Stimulated activated naive CD4-positive, alpha-beta T cell (primary cell): ENCODE results near the gene IGDCC3.
"Not testable (repeated sequence)": the region's sequence is repeated elsewhere in the genome, so short reads cannot be mapped to it uniquely, and the experiment has no call there.

Source experiments
- DNase-seq, 6 experiments: peaks; one replicate each; lab custom pipeline; 2025; lab: John Stamatoyannopoulos, UW

Gene IGDCC3

GRCh38 chr15:65370885-65371284, 6.9 kb downstream of the IGDCC3 start:
- DNase-seq: no peak

DNA sequence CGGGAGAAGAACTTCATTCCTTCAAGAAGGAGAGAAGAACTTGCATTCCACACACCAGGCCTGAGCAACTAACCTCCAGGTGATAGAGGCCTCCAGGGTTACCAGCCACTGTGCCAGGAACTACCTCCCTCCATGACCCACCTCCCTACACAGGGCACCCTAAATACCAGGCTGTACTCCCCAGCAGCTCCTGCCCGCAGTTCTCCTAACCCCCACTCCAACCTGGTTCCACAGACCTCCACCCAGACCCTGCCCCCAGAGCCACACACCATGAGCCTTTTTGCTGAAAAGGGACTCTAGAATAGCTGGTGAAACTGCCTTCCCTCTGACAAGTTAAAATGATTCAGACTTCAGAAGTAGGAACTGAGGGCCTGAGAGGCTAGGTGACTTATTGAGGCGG, 8.2 kb downstream of the IGDCC3 start:
- no peak for DNase-seq

- DNase-seq: no peak
These were observed 8.6 kb downstream of the IGDCC3 start for GRCh38 chr15:65369212-65369547.

DNA sequence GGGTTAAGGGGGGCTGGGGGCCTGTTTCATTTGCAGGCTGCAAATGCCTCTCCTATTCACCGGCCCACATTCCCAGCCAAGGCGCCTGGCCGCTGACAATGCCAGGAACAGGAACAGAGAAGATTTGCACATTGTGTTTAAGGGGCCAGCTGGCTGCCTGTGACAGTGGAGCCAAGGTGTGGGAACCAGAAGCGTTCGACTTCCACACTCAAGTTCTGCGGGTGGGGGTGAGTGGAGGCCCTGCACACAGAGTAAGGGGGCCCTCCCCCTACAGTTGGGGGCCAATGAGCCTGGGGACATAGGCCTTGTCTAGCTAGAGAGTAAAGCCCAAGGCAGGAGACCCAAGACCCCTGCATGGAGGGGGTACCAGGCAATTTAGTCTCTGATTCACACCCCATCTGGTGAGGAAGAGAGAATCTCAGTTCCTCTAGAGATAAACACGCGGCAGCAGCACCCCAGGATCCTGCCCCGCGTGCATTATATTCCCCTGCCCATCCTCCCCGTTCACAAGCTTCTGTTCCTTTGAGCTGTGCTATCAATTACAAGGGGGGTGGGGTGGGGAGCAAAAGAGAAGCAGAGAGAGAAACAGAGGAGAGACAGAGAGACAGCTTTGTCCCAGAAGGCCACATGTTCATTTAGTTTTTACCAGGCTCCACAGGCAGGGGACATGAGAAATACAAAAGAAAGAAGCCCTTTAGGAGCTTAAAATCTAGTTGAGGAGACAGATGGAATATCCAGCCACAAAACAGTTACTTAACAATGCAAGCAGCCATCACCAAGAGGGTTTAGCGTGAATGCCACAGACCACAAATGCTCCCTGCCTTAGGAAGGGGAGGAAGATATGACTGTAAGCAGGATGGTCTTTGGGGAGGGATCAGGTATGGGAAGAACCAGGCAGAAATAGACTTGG, 9.2 kb downstream of the IGDCC3 start:
- no peak for DNase-seq

DNA sequence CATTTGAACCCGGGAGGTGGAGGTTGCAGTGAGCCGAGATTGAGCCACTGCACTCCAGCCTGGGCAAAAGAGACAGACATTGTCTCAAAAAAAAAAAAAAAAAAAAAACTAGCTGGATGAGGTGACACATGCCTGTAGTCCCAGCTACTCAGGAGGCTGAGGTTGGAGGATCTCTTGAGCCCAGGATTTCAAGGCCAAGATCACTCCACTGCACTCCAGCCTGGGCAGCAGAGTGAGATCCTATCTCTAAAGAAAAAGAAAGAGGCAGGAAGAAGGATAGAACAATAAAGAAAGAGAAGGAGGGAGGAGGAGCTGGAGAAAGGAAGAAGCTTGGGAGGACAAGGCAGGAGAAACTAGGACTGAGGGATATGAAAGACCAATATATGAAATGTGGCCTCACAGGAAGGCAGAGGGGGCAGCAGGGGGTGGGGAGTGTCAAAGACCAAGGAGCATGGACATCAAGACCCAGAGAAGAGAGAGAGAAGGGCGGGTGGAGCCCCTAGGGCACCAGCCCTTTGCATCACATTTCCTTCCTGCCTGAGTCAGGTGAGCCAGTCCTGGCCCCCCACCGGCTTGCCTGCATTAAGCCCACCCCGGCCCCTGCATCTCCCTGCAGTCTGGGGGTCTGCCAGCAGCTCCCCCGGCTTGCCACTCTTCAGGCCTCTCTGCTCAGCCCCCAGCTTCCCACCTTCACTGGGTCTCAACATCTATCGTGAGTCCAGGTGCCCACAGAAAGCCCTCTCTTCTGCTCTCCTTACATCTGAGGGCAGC, 11.5 kb downstream of the IGDCC3 start:
- DNase-seq: no peak

- no peak for DNase-seq
These were observed 12.6 kb downstream of the IGDCC3 start for GRCh38 chr15:65365229-65365628.

DNA sequence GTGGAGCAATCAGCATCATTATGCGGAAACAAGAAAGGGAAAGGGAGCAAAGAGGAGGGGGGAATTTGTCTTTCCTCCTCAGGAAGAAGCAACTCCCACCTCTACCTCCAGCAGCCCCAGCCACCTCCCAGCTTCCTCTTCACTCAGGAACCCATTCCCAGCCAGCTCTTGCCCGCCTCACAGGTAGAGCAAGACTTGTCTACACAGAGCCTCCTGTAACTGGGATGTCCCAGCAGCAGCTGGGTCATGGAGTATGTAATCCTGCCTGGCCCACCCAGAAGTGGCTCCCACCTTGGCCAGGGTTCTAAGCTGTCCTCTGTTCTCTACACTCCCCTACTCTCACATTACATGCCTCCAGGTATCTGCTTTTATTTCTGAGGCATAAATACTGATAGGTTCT, 14.0 kb downstream of the IGDCC3 start:
- DNase-seq: no peak

- no peak for DNase-seq
These were observed 14.5 kb downstream of the IGDCC3 start for GRCh38 chr15:65363306-65363705.

DNA sequence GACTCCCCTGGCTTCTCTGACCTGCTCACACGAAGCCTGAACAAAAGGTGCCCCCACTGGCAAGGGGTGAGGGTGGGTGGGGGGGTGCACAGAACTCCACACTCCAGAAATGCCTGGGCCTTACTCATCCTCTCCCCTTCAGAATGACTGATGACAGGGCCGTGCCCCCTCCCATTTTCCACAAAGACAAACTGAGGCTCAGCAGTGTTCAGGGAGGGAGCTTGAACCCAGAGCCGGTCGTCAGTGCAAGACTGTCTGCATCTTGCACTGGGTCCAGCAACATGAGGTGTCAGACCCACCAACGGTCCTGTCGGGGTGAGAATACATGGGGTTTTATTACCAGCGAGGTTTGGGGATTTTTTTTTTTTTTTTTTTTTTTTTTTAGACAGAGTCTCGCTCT, 15.3 kb downstream of the IGDCC3 start:
- no peak for DNase-seq

DNA sequence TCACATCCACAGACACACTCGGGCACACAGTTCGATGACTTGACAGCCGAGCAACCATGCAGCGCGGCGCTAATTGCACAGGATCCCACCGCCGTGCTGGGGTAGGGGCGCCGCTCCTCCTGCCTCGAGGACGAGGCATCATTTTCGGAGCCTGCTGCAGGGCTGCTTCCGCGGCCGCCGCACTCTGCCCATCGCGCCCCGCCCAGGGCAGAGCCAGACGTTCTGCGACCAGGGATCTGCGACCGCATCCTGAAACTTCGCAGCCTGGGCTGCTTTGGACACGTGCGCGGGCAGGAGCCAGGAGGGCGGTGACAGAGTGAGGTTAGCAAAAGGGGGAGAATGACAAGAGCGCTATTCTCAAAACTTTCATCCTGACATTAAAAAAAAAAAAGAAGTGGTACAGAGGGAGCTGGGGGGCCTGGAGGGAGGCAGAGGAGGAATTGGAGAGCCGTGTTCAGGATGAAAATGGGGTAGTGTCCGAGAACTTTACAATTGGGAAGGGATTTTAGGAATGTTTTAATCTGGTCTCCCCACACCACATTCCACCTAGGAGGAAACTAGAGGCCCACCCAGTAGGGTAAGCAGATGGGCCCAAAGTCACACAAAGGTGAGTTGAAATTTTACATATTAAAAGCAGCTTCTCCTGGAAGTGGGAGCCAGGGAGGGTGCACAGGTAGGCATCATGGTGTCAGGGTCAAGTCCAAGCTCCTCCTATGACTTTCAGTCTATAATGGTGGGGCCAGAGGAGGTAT, 15.9 kb downstream of the IGDCC3 start:
- no peak for DNase-seq

- DNase-seq: no peak
These were observed 17.3 kb downstream of the IGDCC3 start for GRCh38 chr15:65360506-65360905.

- DNase-seq: no peak
These were observed 21.8 kb downstream of the IGDCC3 start for GRCh38 chr15:65355988-65356353.

GRCh38 chr15:65355173-65355987, 22.4 kb downstream of the IGDCC3 start:
- no peak for DNase-seq

DNA sequence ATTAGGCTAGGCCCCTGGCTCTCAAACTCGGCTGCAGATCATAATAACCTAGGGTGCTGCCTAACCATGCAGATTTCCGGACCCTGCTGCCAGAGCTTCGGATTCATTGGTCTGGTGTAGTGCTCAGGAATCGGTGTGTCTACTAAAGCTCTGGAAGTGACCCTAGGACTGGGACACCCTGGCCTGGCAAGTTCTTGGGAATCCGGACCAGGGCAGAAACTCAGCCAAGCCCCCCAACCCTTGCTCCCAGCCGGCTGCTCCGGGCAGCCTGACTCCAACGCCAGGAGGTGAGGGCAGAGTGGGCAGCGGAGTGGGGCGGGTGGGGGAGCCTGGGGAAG, 23.0 kb downstream of the IGDCC3 start:
- DNase-seq: no peak

- DNase-seq: not testable (repeated sequence)
These were observed 25.8 kb downstream of the IGDCC3 start for GRCh38 chr15:65351972-65352371.

DNA sequence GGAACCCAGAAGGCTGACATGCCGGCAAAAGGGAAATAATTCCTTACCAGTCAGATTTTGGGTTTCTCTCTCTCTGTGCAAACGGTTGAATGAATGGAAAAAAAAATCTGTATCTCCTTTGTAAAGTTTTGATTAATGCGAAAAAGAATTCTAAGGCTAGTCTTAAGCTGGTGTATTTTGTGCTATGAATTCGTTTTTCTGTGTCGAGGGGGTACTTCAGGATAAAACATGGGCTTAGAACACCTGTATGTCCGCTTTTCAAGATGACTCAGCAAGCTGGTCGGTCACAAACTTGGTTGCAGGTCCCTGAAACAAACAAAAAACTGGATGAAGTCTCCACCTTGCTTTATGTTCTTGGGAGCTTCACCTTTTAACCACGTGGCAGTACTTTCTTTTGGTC, 28.5 kb downstream of the IGDCC3 start:
- DNase-seq: no peak

GRCh38 chr15:65347756-65348155, 30.0 kb downstream of the IGDCC3 start:
- not testable (repeated sequence) for DNase-seq

GRCh38 chr15:65346856-65347598, 30.8 kb downstream of the IGDCC3 start:
- DNase-seq: no peak

GRCh38 chr15:65344914-65345275, 32.9 kb downstream of the IGDCC3 start:
- no peak for DNase-seq

GRCh38 chr15:65344214-65344913, 33.4 kb downstream of the IGDCC3 start:
- DNase-seq: no peak
